Calu3 (cell line): Measurements from ENCODE around the gene FAM156B. TPM values are rescaled to one million over a fixed set of nuclear protein-coding genes. Genes with fewer than 3 reads are reported as not detected.
"Not testable (repeated sequence)": the region's sequence is repeated elsewhere in the genome, so short reads cannot be mapped to it uniquely, and the experiment has no call there.

Experiments used
- Bru-seq: library from RNA; stranded (reverse); fragments of 400-500 nt; gene quantifications from one replicate; lab custom pipeline; 2021; lab: Mats Ljungman, UMichigan
- BruChase-seq, 2 experiments: library from RNA; stranded (reverse); fragments of 400-500 nt; gene quantifications; one replicate each; lab custom pipeline; 2021; lab: Mats Ljungman, UMichigan
- BruUV-seq: library from RNA; stranded (reverse); fragments of 400-500 nt; replicated peaks from 2 replicates; lab custom pipeline; 2021; lab: Mats Ljungman, UMichigan
- CTCF ChIA-PET: fragments of 300-600 bp; sonication (Branson Sonifier 250); formaldehyde crosslinking; loops from one replicate; lab custom pipeline; 2022; ENCODE audit warnings: antibody characterized with exemption; lab: Charles Lee
- DNase-seq: peaks from one replicate; pipeline ENCODE4 v3.0.0; 2022
- H3K27ac Mint-ChIP-seq: one replicate; pipeline ENCODE4 v1.8.0; 2022; ENCODE audit warnings: mixed read lengths; ENCODE audit not compliant: unreplicated experiment
- H3K27me3 Mint-ChIP-seq: one replicate; pipeline ENCODE4 v1.8.0; 2022; ENCODE audit warnings: mixed read lengths; ENCODE audit not compliant: unreplicated experiment
- H3K36me3 Mint-ChIP-seq: one replicate; pipeline ENCODE4 v1.8.0; 2022; ENCODE audit warnings: mild to moderate bottlenecking, moderate library complexity, mixed read lengths; ENCODE audit not compliant: insufficient read depth, unreplicated experiment
- H3K4me1 Mint-ChIP-seq: one replicate; pipeline ENCODE4 v1.8.0; 2022; ENCODE audit warnings: mild to moderate bottlenecking, low read depth, mixed read lengths; ENCODE audit not compliant: unreplicated experiment
- H3K4me3 Mint-ChIP-seq: one replicate; pipeline ENCODE4 v1.8.0; 2022; ENCODE audit warnings: mild to moderate bottlenecking, low read depth, moderate library complexity, mixed read lengths; ENCODE audit not compliant: unreplicated experiment
- H3K9me3 Mint-ChIP-seq: one replicate; pipeline ENCODE4 v1.8.0; 2022; ENCODE audit warnings: low read depth, mixed read lengths; ENCODE audit not compliant: unreplicated experiment
- CTCF ChIP-seq: fragments of 200-600 bp; IDR thresholded peaks from one replicate; pipeline ENCODE4 v1.8.0; 2022; ENCODE audit warnings: antibody characterized with exemption; ENCODE audit not compliant: unreplicated experiment
- intact Hi-C: fragments of 100-400 bp; cut with micrococcal nuclease; formaldehyde crosslinking; loops from one replicate; pipeline ENCODE4 v1.10.0; 2022; ENCODE audit not compliant: unreplicated experiment
- long read RNA-seq: library from polyadenylated mRNA; stranded (forward); transcript quantifications from one replicate; pipeline ENCODE4 v2.0.0, GENCODE V29; 2022
- total RNA-seq: library from RNA; stranded (reverse); gene quantifications from 2 replicates; pipeline ENCODE4 v1.2.3, GENCODE V29; 2022

Gene FAM156B
- 8.4 and 9.3 TPM in 2 replicates for total RNA-seq
- Bru-seq, nascent RNA: percentile 18 among the genes with signal in this experiment
- BruChase-seq, experiment 1, labeled RNA remaining after a 6-hour chase: percentile 10 among the genes with signal in this experiment
- BruChase-seq, experiment 2, labeled RNA remaining after a 2-hour chase: percentile 13 among the genes with signal in this experiment
- long read RNA-seq, transcript FAM156B-201 (3 exons, 2,537 nt): major isoform, 13 of 39 reads
- long read RNA-seq, partial matches to known transcripts: 0 of 39 reads
- long read RNA-seq, other reads (novel, unspliced or antisense): 24 of 39 reads

GRCh38 chrX:52896855-52897709, at the start of gene FAM156B:
TSS of gene FAM156B (plus strand) at chrX:52897330. CDS start at chrX:52907226, 9,896 bp downstream.
- DNase-seq, H3K27ac Mint-ChIP-seq, H3K36me3 Mint-ChIP-seq, BruUV-seq, H3K4me3 Mint-ChIP-seq, intact Hi-C loops, H3K4me1 Mint-ChIP-seq, H3K27me3 Mint-ChIP-seq, CTCF ChIA-PET, H3K9me3 Mint-ChIP-seq: not testable (repeated sequence)

GRCh38 chrX:52852110-52852860, 44.8 kb upstream of the FAM156B start:
- TF ChIP-seq CTCF: no peak
- BruUV-seq: no TSS peak
- intact Hi-C loops: no loop called here
- Mint-ChIP-seq H3K27me3 (peaks cover 15% of the 10 kb centered on the region), H3K9me3 (no peaks in the 10 kb centered on the region), H3K36me3 (peaks cover 4% of the 10 kb centered on the region), H3K4me3 (no peak overlapping the region), H3K27ac (peak overlapping the region; percentile 27), H3K4me1 (peaks cover 31% of the 10 kb centered on the region)
- CTCF ChIA-PET: no interaction called here
- DNase-seq: no peak

GRCh38 chrX:52856991-52857525, 40.1 kb upstream of the FAM156B start:
- H3K27me3 Mint-ChIP-seq, CTCF ChIA-PET, BruUV-seq, H3K36me3 Mint-ChIP-seq, H3K4me3 Mint-ChIP-seq, intact Hi-C loops, H3K9me3 Mint-ChIP-seq: not testable (repeated sequence)
- H3K27ac Mint-ChIP-seq: peak overlapping the region; percentile 30
- peak; percentile 24 for DNase-seq
- peaks cover 35% of the 10 kb centered on the region for H3K4me1 Mint-ChIP-seq

- Mint-ChIP-seq H3K4me3 (no peak overlapping the region), H3K27ac (peak overlapping the region; percentile 68), H3K9me3 (no peaks in the 10 kb centered on the region), H3K27me3 (no peaks in the 10 kb centered on the region), H3K36me3 (no peaks in the 10 kb centered on the region), H3K4me1 (peaks cover 11% of the 10 kb centered on the region)
- no peak for TF ChIP-seq CTCF
- CTCF ChIA-PET: no interaction called here
- no TSS peak for BruUV-seq
- DNase-seq: no peak
- intact Hi-C loops: no loop called here
Observed at GRCh38 chrX:52865343-52865998, 31.7 kb upstream of the FAM156B start.
